A549 (cell line): ENCODE results near the gene ROBO1. TPM values are rescaled to one million over a fixed set of nuclear protein-coding genes. Genes with fewer than 3 reads are reported as not detected.

Source experiments
- ATAC-seq, 2 experiments: fragments of 200-7000 bp in 1 of 2; fragments of >200 bp in 1 of 2; cut with Nextera tagmentation in 1 of 2; cut with Tn5 transposase in 1 of 2; 3 replicates each; pipeline versions ENCODE4 v1.8.0 to v1.9.1; 2018 to 2020; ENCODE audit warnings: mild to moderate bottlenecking in 1 of 2, moderate library complexity in 1 of 2
- CTCF ChIA-PET: fragments of 300-600 bp; sonication (Branson Sonifier 250); formaldehyde crosslinking; extraction: SDS; loops from one replicate; lab custom pipeline; 2021; ENCODE audit warnings: antibody characterized with exemption, inconsistent platforms; lab: Yijun Ruan, JAX
- POLR2A ChIA-PET: fragments of 350-600 bp; formaldehyde crosslinking; extraction: SDS; loops from one replicate; lab custom pipeline; 2021; ENCODE audit warnings: antibody characterized with exemption, inconsistent platforms; lab: Yijun Ruan, JAX
- DNase-seq, 2 experiments: peaks; one replicate each; pipeline versions ENCODE4 v3.0.0 to v3.0.0-alpha.2; 2011 to 2016; ENCODE audit warnings: low read depth in 1 of 2, low spot score in 1 of 2
- FAIRE-seq: peaks from 2 replicates; lab custom pipeline; 2011; peaks lifted over from hg19 to GRCh38; lab: Jason Lieb, UNC
- H3K27ac ChIP-seq, 2 experiments: fragments of >200 bp; sonication (Bioruptor Twin); formaldehyde crosslinking; 3 replicates each; pipeline ENCODE4 v1.5.1; 2016 to 2017
- H3K4me1 ChIP-seq: fragments of >200 bp; sonication (Bioruptor Twin); formaldehyde crosslinking; 3 replicates; pipeline ENCODE4 v1.6.1; 2016
- H3K4me2 ChIP-seq: fragments of >200 bp; sonication (Bioruptor Twin); formaldehyde crosslinking; 3 replicates; pipeline ENCODE4 v1.6.1; 2016
- H3K4me3 ChIP-seq: fragments of >200 bp; sonication (Bioruptor Twin); formaldehyde crosslinking; 3 replicates; pipeline ENCODE4 v1.5.1; 2016
- H3K9me3 ChIP-seq: fragments of >200 bp; sonication (Bioruptor Twin); formaldehyde crosslinking; 3 replicates; pipeline ENCODE4 v1.6.1; 2016
- ATOH8 ChIP-seq: fragments of 250-450 bp; sonication (Bioruptor Pico); IDR thresholded peaks from 2 replicates; pipeline ENCODE4 v1.5.0; 2020; ENCODE audit warnings: low read depth, mild to moderate bottlenecking, moderate library complexity
- CEBPB ChIP-seq, 2 experiments: fragments of >200 bp in 1 of 2; sonication (Bioruptor Twin) in 1 of 2; formaldehyde crosslinking in 1 of 2; IDR thresholded peaks; 2 replicates each; pipeline ENCODE4 v1.6.1; 2012 to 2016
- CHD2 ChIP-seq: fragments of 150-350 bp; IDR thresholded peaks from 2 replicates; pipeline ENCODE4 v1.6.1; 2014; ENCODE audit warnings: low read length; ENCODE audit not compliant: partially characterized antibody
- CTCF ChIP-seq: fragments of >200 bp; sonication (Bioruptor Twin); formaldehyde crosslinking; IDR thresholded peaks from 3 replicates; pipeline ENCODE4 v1.5.1; 2016
- EHMT2 ChIP-seq: fragments of 200-600 bp; sonication (generic); IDR thresholded peaks from 2 replicates; pipeline ENCODE4 v1.6.1; 2016; ENCODE audit warnings: antibody characterized with exemption, low read depth, mild to moderate bottlenecking, moderate library complexity
- EP300 ChIP-seq, 2 experiments: fragments of >200 bp; sonication (Bioruptor Twin); formaldehyde crosslinking; IDR thresholded peaks; 2 replicates in 1 of 2; 3 replicates in 1 of 2; pipeline ENCODE4 v1.6.1; 2016 to 2017
- FOSB ChIP-seq: fragments of 250-450 bp; sonication (Bioruptor Pico); IDR thresholded peaks from 2 replicates; pipeline ENCODE4 v1.5.0; 2020; ENCODE audit warnings: mild to moderate bottlenecking, moderate library complexity
- FOSL2 ChIP-seq, 2 experiments: fragments of 450-650 bp in 1 of 2; fragments of >200 bp in 1 of 2; sonication (Bioruptor Twin) in 1 of 2; formaldehyde crosslinking; IDR thresholded peaks; 2 replicates each; pipeline versions ENCODE4 v1.5.0 to v1.6.1; 2016 to 2020; ENCODE audit warnings: mild to moderate bottlenecking in 1 of 2, moderate library complexity in 1 of 2
- HOXB5 ChIP-seq: fragments of 250-450 bp; sonication (Bioruptor Pico); IDR thresholded peaks from 2 replicates; pipeline ENCODE4 v1.5.0; 2020; ENCODE audit warnings: mild to moderate bottlenecking, moderate library complexity
- JUN ChIP-seq, 2 experiments: fragments of >200 bp; sonication (Bioruptor Twin); formaldehyde crosslinking; IDR thresholded peaks; 2 replicates in 1 of 2; 3 replicates in 1 of 2; pipeline ENCODE4 v1.6.1; 2016 to 2017
- JUNB ChIP-seq: fragments of >200 bp; sonication (Bioruptor Twin); formaldehyde crosslinking; IDR thresholded peaks from 2 replicates; pipeline ENCODE4 v1.6.1; 2016
- KDM5A ChIP-seq: fragments of 200-600 bp; sonication (generic); IDR thresholded peaks from 2 replicates; pipeline ENCODE4 v1.6.1; 2016; ENCODE audit warnings: antibody characterized with exemption, mild to moderate bottlenecking
- MAX ChIP-seq: IDR thresholded peaks from 2 replicates; pipeline ENCODE4 v1.6.1; 2012
- NFE2L2 ChIP-seq: fragments of 150-350 bp; conservative IDR thresholded peaks from 2 replicates; pipeline ENCODE4 v1.6.1; 2014; ENCODE audit warnings: low read length
- NR3C1 ChIP-seq: fragments of >200 bp; sonication (Bioruptor Twin); formaldehyde crosslinking; IDR thresholded peaks from 3 replicates; pipeline ENCODE4 v1.6.1; 2017
- PBX3 ChIP-seq: IDR thresholded peaks from 2 replicates; pipeline ENCODE4 v1.6.1; 2012
- POLR2A ChIP-seq: IDR thresholded peaks from 2 replicates; pipeline ENCODE4 v1.6.1; 2012; ENCODE audit warnings: mild to moderate bottlenecking, low read length
- RFX5 ChIP-seq: fragments of 450-650 bp; IDR thresholded peaks from 2 replicates; pipeline ENCODE4 v1.7.1; 2014; ENCODE audit warnings: antibody characterized with exemption, mild to moderate bottlenecking, moderate library complexity
- SREBF2 ChIP-seq: fragments of 450-650 bp; IDR thresholded peaks from 2 replicates; pipeline ENCODE4 v1.6.1; 2014; ENCODE audit warnings: mild to moderate bottlenecking, moderate library complexity
- TFCP2L1 ChIP-seq: fragments of 250-450 bp; sonication (Bioruptor Pico); IDR thresholded peaks from 2 replicates; pipeline ENCODE4 v1.5.0; 2021; ENCODE audit warnings: mild to moderate bottlenecking
- ZSCAN20 ChIP-seq: fragments of 250-450 bp; sonication (Bioruptor Pico); IDR thresholded peaks from 2 replicates; pipeline ENCODE4 v1.8.0; 2022; ENCODE audit warnings: mild to moderate bottlenecking, moderate library complexity
- WGBS: methylation state at CpG from one replicate; pipeline ENCODE4 v1.1.6; 2017; ENCODE audit errors: missing lambda C conversion rate; 5-methylcytosine and 5-hydroxymethylcytosine counted together
- polyA plus RNA-seq, 4 experiments: library from polyadenylated mRNA; depleted of rRNA in 3 of 4; stranded (reverse); fragments of >200 nt; fragmentation: RNase III in 1 of 4; extraction: RNeasy Plus Mini Kit Qiagen cat#74134 plus additional on column Dnase treatment in 1 of 4; gene quantifications; 2 replicates in 3 of 4; 3 replicates in 1 of 4; pipeline ENCODE4 v1.2.3, GENCODE V29; 2011 to 2017

ROBO1 gene
- polyA plus RNA-seq, 2 of the 4 experiments (the other 2 are of a cell fraction): 25.3 to 35.6 TPM

- Histone ChIP-seq H3K4me2 (no peak overlapping the region), H3K4me3 (no peak overlapping the region), H3K4me1 (peaks cover 10% of the 10 kb centered on the region; the same call in 1 of the 3 replicates), H3K27ac (no peak overlapping the region), H3K9me3 (no peaks in the 10 kb centered on the region)
- DNase-seq (no peak), FAIRE-seq (no peak), ATAC-seq (no peak)
- CTCF ChIA-PET: interaction anchor here (1.1 to 1.4 kb wide), 2 partner anchors 10 to 96 kb away, joined by 3 to 4 read pairs; no protein-coding TSS in a partner anchor
- POLR2A ChIA-PET: no interaction called here
- 57% methylated on average over 2 of the region's 2 CpGs for WGBS
- no peak for TF ChIP-seq TFCP2L1 (CRISPR knock-in tag)
- no peak for TF ChIP-seq POLR2A
- no peak for TF ChIP-seq CEBPB (IDR thresholded peaks at IDR 0.05)
- no peak for TF ChIP-seq SREBF2
- TF ChIP-seq NFE2L2: no peak
- no peak for TF ChIP-seq KDM5A
- no peak for TF ChIP-seq ZSCAN20 (CRISPR knock-in tag)
- TF ChIP-seq NR3C1: no peak
- TF ChIP-seq EHMT2: no peak
- TF ChIP-seq MAX: no peak
- TF ChIP-seq RFX5: no peak
- no peak for TF ChIP-seq ATOH8
- TF ChIP-seq CHD2: no peak
- TF ChIP-seq JUN (IDR thresholded peaks at IDR 0.05): no peak
Measured at GRCh38 chr3:78881501-78881900, 886.3 kb downstream of the ROBO1 start.

GRCh38 chr3:78880603-78881461 is 887.0 kb downstream of the ROBO1 start:
- Histone ChIP-seq H3K4me2 (no peak overlapping the region), H3K4me3 (no peak overlapping the region), H3K9me3 (no peaks in the 10 kb centered on the region), H3K27ac (no peak overlapping the region), H3K4me1 (peaks cover 10% of the 10 kb centered on the region; the same call in 1 of the 3 replicates)
- CTCF ChIA-PET: interaction anchor here (1.1 kb wide), 1 partner anchor 10 kb away, joined by 3 read pairs; no protein-coding TSS in a partner anchor
- TF ChIP-seq CEBPB (IDR thresholded peaks at IDR 0.05) (no peak), EP300 (IDR thresholded peaks at IDR 0.05) (no peak), CTCF (no peak), HOXB5 (CRISPR knock-in tag) (no peak), JUN (IDR thresholded peaks at IDR 0.05) (no peak), PBX3 (no peak), JUNB (no peak), FOSL2 (IDR thresholded peaks at IDR 0.05) (no peak), FOSL2 (CRISPR knock-in tag; IDR thresholded peaks at IDR 0.05) (no peak), FOSB (no peak), TFCP2L1 (CRISPR knock-in tag) (no peak)
- 82% methylated on average over 8 of the region's 8 CpGs for WGBS
- DNase-seq (no peak), FAIRE-seq (no peak), ATAC-seq (no peak)
- POLR2A ChIA-PET: no interaction called here
